ENCODE measurements around the gene PTGER2. TPM values are rescaled to one million over a fixed set of nuclear protein-coding genes. Genes with fewer than 3 reads are reported as not detected.
A peak's percentile ranks its signal among the peaks of the same experiment; 100 is the strongest.

The PTGER2 gene
- total RNA-seq, 1 experiment from 2014 or later, result 0.12 TPM

DNA sequence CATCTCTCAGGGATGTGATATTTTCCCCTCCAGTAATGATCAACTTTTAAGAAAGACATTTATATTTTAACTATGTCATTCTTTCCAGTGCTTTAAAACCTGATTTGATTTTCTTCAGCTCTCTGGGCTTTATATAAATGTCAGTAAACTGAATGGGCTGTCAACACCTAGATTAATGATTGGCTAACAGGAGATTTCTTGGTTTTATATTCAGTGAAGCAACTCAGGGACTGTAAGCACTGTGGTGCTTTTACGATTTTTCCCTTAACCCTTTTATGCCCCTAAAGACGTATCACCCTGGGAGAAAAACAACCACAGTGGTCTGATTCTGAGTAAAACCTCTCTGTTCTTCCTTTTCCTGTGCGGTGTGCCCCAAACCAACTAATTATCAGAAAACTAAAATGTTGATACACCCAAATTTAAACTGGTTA is 38.0 kb downstream of the PTGER2 start:
- TF ChIP-seq, protein P1, sequence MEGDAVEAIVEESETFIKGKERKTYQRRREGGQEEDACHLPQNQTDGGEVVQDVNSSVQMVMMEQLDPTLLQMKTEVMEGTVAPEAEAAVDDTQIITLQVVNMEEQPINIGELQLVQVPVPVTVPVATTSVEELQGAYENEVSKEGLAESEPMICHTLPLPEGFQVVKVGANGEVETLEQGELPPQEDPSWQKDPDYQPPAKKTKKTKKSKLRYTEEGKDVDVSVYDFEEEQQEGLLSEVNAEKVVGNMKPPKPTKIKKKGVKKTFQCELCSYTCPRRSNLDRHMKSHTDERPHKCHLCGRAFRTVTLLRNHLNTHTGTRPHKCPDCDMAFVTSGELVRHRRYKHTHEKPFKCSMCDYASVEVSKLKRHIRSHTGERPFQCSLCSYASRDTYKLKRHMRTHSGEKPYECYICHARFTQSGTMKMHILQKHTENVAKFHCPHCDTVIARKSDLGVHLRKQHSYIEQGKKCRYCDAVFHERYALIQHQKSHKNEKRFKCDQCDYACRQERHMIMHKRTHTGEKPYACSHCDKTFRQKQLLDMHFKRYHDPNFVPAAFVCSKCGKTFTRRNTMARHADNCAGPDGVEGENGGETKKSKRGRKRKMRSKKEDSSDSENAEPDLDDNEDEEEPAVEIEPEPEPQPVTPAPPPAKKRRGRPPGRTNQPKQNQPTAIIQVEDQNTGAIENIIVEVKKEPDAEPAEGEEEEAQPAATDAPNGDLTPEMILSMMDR (IDR thresholded peaks at IDR 0.05; ENCODE audit: unreplicated experiment), result no peak
- intact Hi-C loops (cut with micrococcal nuclease), result no loop called here
- peak overlapping the region; percentile 82 for H3K27ac Mint-ChIP-seq (ENCODE audit: low read depth, unreplicated experiment)
- no peaks in the 10 kb centered on the region for H3K9me3 Mint-ChIP-seq (ENCODE audit: unreplicated experiment)
- POLR2A ChIA-PET, result interaction anchor here (1.0 to 3.1 kb wide), 5 partner anchors 9 to 201 kb away, joined by 3 to 16 read pairs (median 11); partner anchors contain the start of genes GPR137C and TXNDC16
- no peaks in the 10 kb centered on the region for H3K36me3 Mint-ChIP-seq (ENCODE audit: insufficient read depth, unreplicated experiment)
- H3K4me1 Mint-ChIP-seq (ENCODE audit: insufficient read depth, unreplicated experiment), result peaks cover 43% of the 10 kb centered on the region
- H3K27me3 Mint-ChIP-seq (ENCODE audit: insufficient read depth, unreplicated experiment), result no peaks in the 10 kb centered on the region
- CTCF ChIA-PET, result no interaction called here
- H3K4me3 Mint-ChIP-seq (ENCODE audit: unreplicated experiment), result no peak overlapping the region
- DNase-seq (ENCODE audit: unreplicated experiment), result no peak
- no TSS peak for BruUV-seq (replicated peaks)

GRCh38 chr14:52352569-52352968 is 38.5 kb downstream of the PTGER2 start:
- no peak overlapping the region for H3K27ac Mint-ChIP-seq (ENCODE audit: low read depth, unreplicated experiment)

GRCh38 chr14:52354242-52354641 is 40.1 kb downstream of the PTGER2 start:
- Mint-ChIP-seq H3K27ac (ENCODE audit: low read depth, unreplicated experiment) (peak overlapping the region; percentile 94), H3K9me3 (ENCODE audit: unreplicated experiment) (no peaks in the 10 kb centered on the region), H3K4me1 (ENCODE audit: insufficient read depth, unreplicated experiment) (peaks cover 37% of the 10 kb centered on the region), H3K36me3 (ENCODE audit: insufficient read depth, unreplicated experiment) (no peaks in the 10 kb centered on the region), H3K27me3 (ENCODE audit: insufficient read depth, unreplicated experiment) (no peaks in the 10 kb centered on the region), H3K4me3 (ENCODE audit: unreplicated experiment) (no peak overlapping the region)
- ChIA-PET CTCF (interaction anchor here (0.6 kb wide), 1 partner anchor 1811 kb away, joined by 3 read pairs; no protein-coding TSS in a partner anchor), POLR2A (interaction anchor here (1.0 to 1.2 kb wide), 4 partner anchors 11 to 105 kb away, joined by 3 to 7 read pairs (median 3); no protein-coding TSS in a partner anchor)
- TF ChIP-seq, protein P1 (IDR thresholded peaks at IDR 0.05; ENCODE audit: unreplicated experiment), result no peak
- intact Hi-C loops (cut with micrococcal nuclease), result no loop called here
- no peak for DNase-seq (ENCODE audit: unreplicated experiment)
- BruUV-seq (replicated peaks), result no TSS peak

More at GRCh38 chr14:52352569-52352968, 38.5 kb downstream of the PTGER2 start:
- no peaks in the 10 kb centered on the region for H3K27me3 Mint-ChIP-seq (ENCODE audit: insufficient read depth, unreplicated experiment)
- no TSS peak for BruUV-seq (replicated peaks)
- H3K9me3 Mint-ChIP-seq (ENCODE audit: unreplicated experiment), result no peaks in the 10 kb centered on the region
- POLR2A ChIA-PET, result interaction anchor here (2.7 to 2.9 kb wide), 2 partner anchors 9 to 105 kb away, joined by 11 read pairs; no protein-coding TSS in a partner anchor
- TF ChIP-seq, protein P1 (IDR thresholded peaks at IDR 0.05; ENCODE audit: unreplicated experiment), result no peak
- no peak overlapping the region for H3K4me3 Mint-ChIP-seq (ENCODE audit: unreplicated experiment)
- CTCF ChIA-PET, result no interaction called here
- peaks cover 43% of the 10 kb centered on the region for H3K4me1 Mint-ChIP-seq (ENCODE audit: insufficient read depth, unreplicated experiment)
- H3K36me3 Mint-ChIP-seq (ENCODE audit: insufficient read depth, unreplicated experiment), result no peaks in the 10 kb centered on the region
- DNase-seq (ENCODE audit: unreplicated experiment), result no peak
- intact Hi-C loops (cut with micrococcal nuclease), result no loop called here

DNA sequence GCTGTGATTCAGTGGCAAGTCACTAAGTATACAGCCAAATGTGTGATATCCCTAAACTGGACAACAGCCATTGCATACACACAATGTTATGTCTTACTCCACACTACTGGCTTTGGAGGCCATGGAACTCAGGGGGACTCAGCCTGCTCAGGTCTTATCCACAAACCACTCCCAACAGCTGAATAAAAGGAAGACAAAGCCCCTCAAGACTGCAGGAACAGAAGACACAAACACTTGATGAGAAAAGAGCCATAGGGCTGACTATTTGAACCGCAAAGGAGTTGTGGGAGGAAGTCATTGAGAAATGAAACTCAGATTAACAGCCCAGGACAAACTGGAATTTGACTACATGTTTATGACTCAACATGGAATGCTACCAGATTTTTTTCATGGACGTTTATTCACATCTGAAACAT is 40.9 kb downstream of the PTGER2 start:
- TF ChIP-seq, protein P1 (IDR thresholded peaks at IDR 0.05; ENCODE audit: unreplicated experiment), result no peak
- ChIA-PET CTCF (no interaction called here), POLR2A (interaction anchor here (1.0 kb wide), 1 partner anchor 12 kb away, joined by 3 read pairs; no protein-coding TSS in a partner anchor)
- peak overlapping the region; percentile 47 for H3K4me3 Mint-ChIP-seq (ENCODE audit: unreplicated experiment)
- BruUV-seq (replicated peaks), result no TSS peak
- peak overlapping the region; percentile 94 for H3K27ac Mint-ChIP-seq (ENCODE audit: low read depth, unreplicated experiment)
- no peaks in the 10 kb centered on the region for H3K27me3 Mint-ChIP-seq (ENCODE audit: insufficient read depth, unreplicated experiment)
- intact Hi-C loops (cut with micrococcal nuclease), result no loop called here
- H3K4me1 Mint-ChIP-seq (ENCODE audit: insufficient read depth, unreplicated experiment), result peaks cover 37% of the 10 kb centered on the region
- DNase-seq (ENCODE audit: unreplicated experiment), result peak; percentile 91
- no peaks in the 10 kb centered on the region for H3K36me3 Mint-ChIP-seq (ENCODE audit: insufficient read depth, unreplicated experiment)
- no peaks in the 10 kb centered on the region for H3K9me3 Mint-ChIP-seq (ENCODE audit: unreplicated experiment)
